ENCODE data around the gene CEACAM19. TPM values are rescaled to one million over a fixed set of nuclear protein-coding genes. Genes with fewer than 3 reads are reported as not detected.
"Not testable (repeated sequence)": the region's sequence is repeated elsewhere in the genome, so short reads cannot be mapped to it uniquely, and the experiment has no call there.

The CEACAM19 gene
- total RNA-seq, 1 donor from 2014 or later, result 3.4 TPM

- DNase-seq, result peak; percentile 17
Measured at GRCh38 chr19:44677019-44677811, 5.9 kb downstream of the CEACAM19 start.

- no peak for DNase-seq
Measured at GRCh38 chr19:44680536-44680935, 9.3 kb downstream of the CEACAM19 start.

- no peak for DNase-seq
Measured at GRCh38 chr19:44681992-44682790, 10.9 kb downstream of the CEACAM19 start.

GRCh38 chr19:44682807-44683206, 11.5 kb downstream of the CEACAM19 start:
- DNase-seq, result no peak

GRCh38 chr19:44683434-44684210, 12.3 kb downstream of the CEACAM19 start:
- no peak for DNase-seq

- DNase-seq, result not testable (repeated sequence)
Measured at GRCh38 chr19:44684396-44684795, 13.1 kb downstream of the CEACAM19 start.

- DNase-seq, result peak; percentile 30
Measured at GRCh38 chr19:44684892-44685863, 13.9 kb downstream of the CEACAM19 start.

- DNase-seq, result no peak
Measured at GRCh38 chr19:44685877-44686276, 14.6 kb downstream of the CEACAM19 start.

- no peak for DNase-seq
Measured at GRCh38 chr19:44686896-44687295, 15.6 kb downstream of the CEACAM19 start.

- no peak for DNase-seq
Measured at GRCh38 chr19:44687888-44688287, 16.6 kb downstream of the CEACAM19 start.

- peak; percentile 46 for DNase-seq
Measured at GRCh38 chr19:44689290-44690130, 18.2 kb downstream of the CEACAM19 start.

- no peak for DNase-seq
Measured at GRCh38 chr19:44690131-44690440, 18.8 kb downstream of the CEACAM19 start.

- DNase-seq, result no peak
Measured at GRCh38 chr19:44692379-44692721, 21.1 kb downstream of the CEACAM19 start.

GRCh38 chr19:44694184-44694579, 22.9 kb downstream of the CEACAM19 start:
- DNase-seq, result no peak

GRCh38 chr19:44696939-44697669, 25.8 kb downstream of the CEACAM19 start:
- DNase-seq, result no peak

- DNase-seq, result no peak
Measured at GRCh38 chr19:44697670-44698034, 26.4 kb downstream of the CEACAM19 start.

- DNase-seq, result no peak
Measured at GRCh38 chr19:44698492-44699201, 27.4 kb downstream of the CEACAM19 start, which contains the start of gene CEACAM16. TSS of gene CEACAM16 (plus strand) at chr19:44699151. CDS start at chr19:44701457, 2,306 bp downstream.

GRCh38 chr19:44700547-44700946, 29.3 kb downstream of the CEACAM19 start:
- DNase-seq, result no peak

- DNase-seq, result no peak
Measured at GRCh38 chr19:44701228-44701627, 29.9 kb downstream of the CEACAM19 start.
